ENCODE data around the gene CCDC12.
A peak's percentile ranks its signal among the peaks of the same experiment; 100 is the strongest.

CCDC12 gene

DNA sequence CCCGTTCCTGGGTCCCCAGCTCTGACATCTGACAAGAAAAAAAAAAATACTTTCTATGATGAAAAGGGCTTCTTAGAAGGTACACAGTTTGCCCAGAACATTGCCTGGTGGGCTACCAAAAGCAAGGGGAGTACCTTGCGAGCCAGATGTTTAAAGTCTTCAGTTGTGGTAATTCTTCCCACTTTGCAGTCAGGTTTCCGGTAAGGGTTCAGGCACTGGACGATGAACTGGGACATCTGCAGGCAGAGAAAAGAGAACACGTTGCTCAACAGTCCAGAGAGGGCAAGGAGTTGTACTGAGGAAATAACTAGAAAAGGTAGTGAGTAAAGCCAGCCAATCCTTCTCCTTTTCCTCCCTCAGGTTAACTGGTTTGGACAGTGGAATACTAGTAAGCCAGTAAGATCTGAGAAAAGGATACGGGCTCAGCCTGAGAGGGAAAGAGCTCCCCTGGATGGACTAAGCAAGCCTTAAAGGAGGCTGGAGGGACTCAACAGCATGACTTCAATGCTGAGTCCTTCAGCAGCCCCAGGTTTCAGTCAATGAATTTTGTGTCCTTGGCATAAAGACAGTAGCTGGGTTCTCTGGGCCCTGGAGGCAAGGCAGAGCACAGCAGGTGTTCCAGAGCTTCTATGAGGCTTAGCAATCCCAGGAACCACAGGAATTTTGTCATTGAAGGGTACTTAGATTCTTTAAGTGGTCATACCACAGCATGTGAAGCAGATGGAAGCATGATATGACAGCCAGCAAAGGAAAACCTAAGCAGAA, 41.1 kb upstream of the CCDC12 start:
- Mint-ChIP-seq H3K27ac (no peak overlapping the region), H3K4me1 (peaks cover 10% of the 10 kb centered on the region), H3K4me3 (no peak overlapping the region), H3K27me3 (ENCODE audit: low read depth, poor library complexity) (no peaks in the 10 kb centered on the region), H3K36me3 (ENCODE audit: low read depth) (peaks cover 34% of the 10 kb centered on the region), H3K9me3 (no peaks in the 10 kb centered on the region)
- DNase-seq = no peak
- TF ChIP-seq, protein P1, sequence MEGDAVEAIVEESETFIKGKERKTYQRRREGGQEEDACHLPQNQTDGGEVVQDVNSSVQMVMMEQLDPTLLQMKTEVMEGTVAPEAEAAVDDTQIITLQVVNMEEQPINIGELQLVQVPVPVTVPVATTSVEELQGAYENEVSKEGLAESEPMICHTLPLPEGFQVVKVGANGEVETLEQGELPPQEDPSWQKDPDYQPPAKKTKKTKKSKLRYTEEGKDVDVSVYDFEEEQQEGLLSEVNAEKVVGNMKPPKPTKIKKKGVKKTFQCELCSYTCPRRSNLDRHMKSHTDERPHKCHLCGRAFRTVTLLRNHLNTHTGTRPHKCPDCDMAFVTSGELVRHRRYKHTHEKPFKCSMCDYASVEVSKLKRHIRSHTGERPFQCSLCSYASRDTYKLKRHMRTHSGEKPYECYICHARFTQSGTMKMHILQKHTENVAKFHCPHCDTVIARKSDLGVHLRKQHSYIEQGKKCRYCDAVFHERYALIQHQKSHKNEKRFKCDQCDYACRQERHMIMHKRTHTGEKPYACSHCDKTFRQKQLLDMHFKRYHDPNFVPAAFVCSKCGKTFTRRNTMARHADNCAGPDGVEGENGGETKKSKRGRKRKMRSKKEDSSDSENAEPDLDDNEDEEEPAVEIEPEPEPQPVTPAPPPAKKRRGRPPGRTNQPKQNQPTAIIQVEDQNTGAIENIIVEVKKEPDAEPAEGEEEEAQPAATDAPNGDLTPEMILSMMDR (IDR thresholded peaks at IDR 0.05) = no peak

DNA sequence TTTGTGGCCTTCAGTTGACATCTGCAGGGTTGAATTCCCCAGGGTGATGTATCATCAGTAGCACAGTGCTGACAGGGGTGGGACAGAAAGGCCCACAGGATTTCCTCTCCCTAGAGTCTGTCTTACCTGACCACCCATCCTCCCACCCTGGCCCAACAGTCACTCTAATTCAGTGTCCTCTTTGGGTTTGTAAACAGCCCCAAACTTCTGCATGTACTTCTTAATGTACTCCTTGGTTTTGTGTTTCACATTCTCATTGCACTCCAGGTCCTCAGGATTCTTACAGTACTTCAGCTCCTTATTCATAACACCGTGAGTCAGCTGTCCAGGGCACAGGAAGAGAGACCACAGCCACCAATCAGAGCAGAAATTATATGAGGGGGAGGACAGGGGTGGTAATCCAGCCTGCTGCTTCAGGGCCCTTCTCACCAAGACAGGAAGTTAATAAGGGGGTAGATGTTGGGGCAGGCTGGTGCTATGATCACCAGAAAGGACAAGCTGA, 40.4 kb upstream of the CCDC12 start:
- Mint-ChIP-seq H3K4me3 (no peak overlapping the region), H3K9me3 (no peaks in the 10 kb centered on the region), H3K27ac (peak overlapping the region; percentile 73), H3K4me1 (peaks cover 10% of the 10 kb centered on the region), H3K27me3 (ENCODE audit: low read depth, poor library complexity) (no peaks in the 10 kb centered on the region), H3K36me3 (ENCODE audit: low read depth) (peaks cover 34% of the 10 kb centered on the region)
- TF ChIP-seq, protein P1 (IDR thresholded peaks at IDR 0.05) = no peak
- DNase-seq = no peak

DNA sequence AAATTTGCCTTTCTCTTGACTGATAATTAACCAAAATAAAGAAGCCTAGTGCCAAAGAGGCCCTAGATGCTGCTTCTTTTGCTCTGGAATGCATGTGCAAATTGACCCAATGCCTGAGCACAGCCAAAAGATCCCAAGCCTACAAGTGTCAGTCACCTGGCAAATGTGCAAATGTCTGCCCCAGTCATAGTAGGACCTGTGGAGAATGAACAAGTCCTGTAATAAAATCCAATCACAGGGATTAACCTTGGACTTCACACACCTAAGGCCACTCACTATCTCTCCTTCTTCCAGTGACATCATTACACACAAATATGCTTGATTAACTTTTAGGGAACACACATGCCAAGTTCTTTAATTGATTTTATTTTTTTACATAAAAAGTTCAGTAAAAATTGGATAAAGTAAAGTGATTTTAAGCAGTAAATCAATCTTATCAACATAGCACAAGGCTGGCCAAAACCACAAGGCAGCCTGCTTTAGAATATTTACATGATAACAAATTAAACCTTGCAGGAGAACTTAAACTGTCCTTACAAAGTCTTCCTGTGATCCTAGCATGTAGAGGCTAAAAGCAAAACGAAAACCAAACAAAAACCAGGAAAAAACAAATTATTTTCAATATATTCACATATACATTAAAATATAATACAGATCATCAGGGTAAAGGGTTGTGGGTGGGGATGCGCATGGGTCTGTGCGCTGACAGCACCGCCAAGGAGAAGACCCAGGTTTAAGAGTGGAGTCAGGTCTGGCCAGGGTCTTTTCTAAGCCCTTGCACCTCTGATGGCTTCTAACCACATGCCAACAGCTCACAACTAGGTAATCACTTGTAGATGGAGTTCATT, 39.8 kb upstream of the CCDC12 start:
- Mint-ChIP-seq H3K4me1 (peaks cover 10% of the 10 kb centered on the region), H3K27me3 (ENCODE audit: low read depth, poor library complexity) (no peaks in the 10 kb centered on the region), H3K9me3 (no peaks in the 10 kb centered on the region), H3K4me3 (no peak overlapping the region), H3K27ac (peak overlapping the region; percentile 73), H3K36me3 (ENCODE audit: low read depth) (peaks cover 34% of the 10 kb centered on the region)
- no peak for DNase-seq
- TF ChIP-seq, protein P1 (IDR thresholded peaks at IDR 0.05) = no peak

DNA sequence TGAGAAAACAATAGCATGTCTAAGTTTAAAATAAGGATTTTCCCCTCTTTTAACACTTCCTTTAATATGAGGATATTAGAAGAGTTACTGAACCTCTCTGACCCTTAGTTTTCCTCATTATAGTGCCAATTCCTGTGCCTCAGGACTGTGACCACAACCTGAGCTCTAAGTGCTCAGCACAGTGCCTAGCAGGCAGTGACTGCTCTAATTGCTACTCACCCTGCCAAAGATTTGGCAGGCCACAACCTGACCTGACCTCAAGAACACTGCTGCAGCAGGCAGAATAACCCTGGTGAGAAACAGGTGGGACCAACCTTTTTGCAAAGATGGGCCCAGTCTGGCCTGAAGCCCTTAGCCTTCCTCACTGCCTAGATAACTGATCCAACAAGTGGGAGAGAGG, 38.6 kb upstream of the CCDC12 start:
- H3K27ac Mint-ChIP-seq = no peak overlapping the region
- peaks cover 34% of the 10 kb centered on the region for H3K36me3 Mint-ChIP-seq (ENCODE audit: low read depth)
- no peaks in the 10 kb centered on the region for H3K27me3 Mint-ChIP-seq (ENCODE audit: low read depth, poor library complexity)

DNA sequence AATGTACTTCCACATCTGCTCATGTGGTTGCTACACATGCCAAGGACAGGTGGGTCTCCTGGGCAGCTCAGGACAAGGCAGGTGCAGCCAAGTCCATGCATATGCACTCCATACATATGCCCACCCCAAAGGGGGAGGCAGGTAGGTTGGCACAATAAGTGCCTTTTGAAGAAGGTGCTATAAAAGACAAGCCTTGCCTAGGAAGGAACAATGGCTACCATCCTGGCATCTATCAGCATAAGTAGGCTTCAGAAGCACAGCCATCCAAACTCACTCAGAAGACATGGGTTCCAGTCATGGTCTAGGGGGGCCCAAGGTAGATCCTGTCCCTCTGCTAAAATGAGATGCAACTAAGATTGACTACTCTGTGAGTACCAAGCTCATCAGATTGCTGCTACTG, 37.5 kb upstream of the CCDC12 start:
- no peak overlapping the region for H3K4me3 Mint-ChIP-seq
- H3K9me3 Mint-ChIP-seq = no peaks in the 10 kb centered on the region
- peak overlapping the region; percentile 48 for H3K27ac Mint-ChIP-seq
- peaks cover 34% of the 10 kb centered on the region for H3K36me3 Mint-ChIP-seq (ENCODE audit: low read depth)
- peaks cover 16% of the 10 kb centered on the region for H3K4me1 Mint-ChIP-seq
- no peaks in the 10 kb centered on the region for H3K27me3 Mint-ChIP-seq (ENCODE audit: low read depth, poor library complexity)
- no peak for DNase-seq
- TF ChIP-seq, protein P1 (IDR thresholded peaks at IDR 0.05) = no peak

More for the DNA sequence above, 38.6 kb upstream of the CCDC12 start:
- H3K4me1 Mint-ChIP-seq = peaks cover 13% of the 10 kb centered on the region
- TF ChIP-seq, protein P1 (IDR thresholded peaks at IDR 0.05) = no peak
- no peak overlapping the region for H3K4me3 Mint-ChIP-seq
- H3K9me3 Mint-ChIP-seq = no peaks in the 10 kb centered on the region
- no peak for DNase-seq

All from nephron progenitor cell (in vitro differentiated cells).